CD4-positive, alpha-beta T cell (primary cell): ENCODE measurements around the gene INPP5A. TPM values are rescaled to one million over a fixed set of nuclear protein-coding genes. Genes with fewer than 3 reads are reported as not detected.

Source experiments
- ATAC-seq: fragments of 200-7000 bp; cut with Tn5 transposase; one replicate; pipeline ENCODE4 v1.10.0; 2022; ENCODE audit warnings: mild to moderate bottlenecking; ENCODE audit not compliant: poor library complexity
- CTCF ChIA-PET: fragments of 350-600 bp; sonication (Branson Sonifier 250); formaldehyde crosslinking; loops from one replicate; lab custom pipeline; 2021; ENCODE audit warnings: antibody characterized with exemption, inconsistent platforms; lab: Charles Lee
- POLR2A ChIA-PET: fragments of 350-600 bp; sonication (Branson Sonifier 250); formaldehyde crosslinking; loops from one replicate; lab custom pipeline; 2021; ENCODE audit warnings: antibody characterized with exemption, inconsistent platforms; lab: Charles Lee
- DNase-seq, 14 experiments: peaks; one replicate each; pipeline ENCODE4 v3.0.0-alpha.2; 2013 to 2020; ENCODE audit warnings: mixed read lengths in 2 of 14
- H3K27ac ChIP-seq, 2 donors: one replicate each; pipeline versions ENCODE4 v1.5.1 to v1.7.0; 2013; ENCODE audit warnings: low read length in 2 of 2, low read depth in 1 of 2, mild to moderate bottlenecking in 1 of 2
- H3K27me3 ChIP-seq, 2 experiments: 1 replicate in 1 of 2; 2 replicates in 1 of 2; pipeline versions ENCODE4 v1.6.1 to v1.7.0; 2013; ENCODE audit warnings: low read length in 2 of 2, control low read depth in 1 of 2, mild to moderate bottlenecking in 1 of 2, moderate library complexity in 1 of 2; ENCODE audit not compliant: insufficient read depth in 2 of 2, control insufficient read depth in 1 of 2
- H3K36me3 ChIP-seq: one replicate; pipeline ENCODE4 v1.6.1; 2013; ENCODE audit warnings: low read length, control low read depth; ENCODE audit not compliant: insufficient read depth
- H3K4me1 ChIP-seq: one replicate; pipeline ENCODE4 v1.6.1; 2013; ENCODE audit warnings: low read length, control low read depth; ENCODE audit not compliant: insufficient read depth
- H3K4me3 ChIP-seq: one replicate; pipeline ENCODE4 v1.5.1; 2013; ENCODE audit warnings: mild to moderate bottlenecking, low read length, moderate library complexity
- H3K9me3 ChIP-seq, 2 experiments: 1 replicate in 1 of 2; 2 replicates in 1 of 2; pipeline versions ENCODE4 v1.6.1 to v1.7.0; 2013; ENCODE audit warnings: low read length in 2 of 2, mild to moderate bottlenecking in 2 of 2, control low read depth in 1 of 2, moderate library complexity in 1 of 2; ENCODE audit not compliant: control insufficient read depth in 1 of 2, insufficient read depth in 1 of 2
- H3K27ac Mint-ChIP-seq: one replicate; pipeline ENCODE4 v1.8.0; 2020; ENCODE audit warnings: mixed read lengths
- H3K27me3 Mint-ChIP-seq: one replicate; pipeline ENCODE4 v1.8.0; 2021; ENCODE audit warnings: mixed read lengths
- H3K36me3 Mint-ChIP-seq: one replicate; pipeline ENCODE4 v1.8.0; 2021; ENCODE audit warnings: low read depth, mixed read lengths
- H3K4me1 Mint-ChIP-seq: one replicate; pipeline ENCODE4 v1.8.0; 2021; ENCODE audit warnings: low read depth, mixed read lengths
- H3K4me3 Mint-ChIP-seq: one replicate; pipeline ENCODE4 v1.8.0; 2020; ENCODE audit warnings: mild to moderate bottlenecking, mixed read lengths
- H3K9me3 Mint-ChIP-seq: one replicate; pipeline ENCODE4 v1.8.0; 2020; ENCODE audit warnings: mixed read lengths
- intact Hi-C, 2 experiments: fragments of 100-400 bp; cut with DNase I in 1 of 2; cut with micrococcal nuclease in 1 of 2; formaldehyde crosslinking; loops; one replicate each; pipeline versions ENCODE4 v1.15.1 to v1.9.0; 2023 to 2025; cut with DNase I, micrococcal nuclease
- total RNA-seq, 174 experiments: library from RNA in 2 of 174; stranded (reverse) in 2 of 174; gene quantifications; one replicate each; pipeline ENCODE4 v1.2.3 and lab custom pipeline; 2021 to 2026
- TF ChIP-seq, protein P1 (sequence below): fragments of 200-600 bp; IDR thresholded peaks from one replicate; pipeline ENCODE4 v1.8.0; 2022; ENCODE audit warnings: antibody characterized with exemption, mild to moderate bottlenecking

The INPP5A gene
- total RNA-seq, 2 experiments from 2014 or later = 22.0 to 24.8 TPM

DNA sequence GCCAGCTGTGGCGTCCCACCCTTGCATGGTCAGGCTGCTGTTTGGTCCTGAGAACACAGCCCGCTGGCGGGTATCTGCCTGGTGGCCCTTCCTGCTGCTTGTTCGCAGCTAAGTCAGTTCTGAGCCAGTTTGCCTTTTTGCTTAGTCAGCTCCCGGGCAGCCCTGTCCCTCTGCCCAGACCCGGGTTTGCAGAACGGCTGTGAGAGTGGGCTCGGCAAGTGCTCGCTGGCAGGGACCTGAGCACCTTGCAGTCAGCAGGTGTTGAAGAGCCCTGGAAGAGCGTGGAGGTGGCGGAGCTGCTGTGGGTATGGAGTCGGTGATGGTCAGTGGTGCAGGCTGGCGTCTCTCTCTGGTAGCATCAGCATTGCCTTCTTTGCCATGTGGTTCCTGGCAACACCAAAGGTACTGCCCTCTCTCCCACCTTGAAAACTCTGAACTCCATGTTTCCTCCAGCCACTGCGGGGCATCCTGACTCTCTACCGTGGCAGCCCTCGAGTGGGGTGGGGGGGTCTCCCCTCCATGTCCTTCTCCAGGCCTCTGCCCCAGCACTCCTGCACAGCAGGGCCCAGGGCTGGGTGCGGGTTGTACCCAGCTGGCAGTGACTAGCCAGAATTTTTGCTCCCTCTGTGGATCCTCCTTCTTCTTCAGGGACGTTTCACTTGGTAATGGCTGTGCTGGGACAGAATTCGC lies 4.6 kb downstream of the INPP5A start:
- CTCF ChIA-PET = no interaction called here
- H3K4me3 Mint-ChIP-seq = peak overlapping the region; percentile 65
- H3K27me3 Mint-ChIP-seq = no peaks in the 10 kb centered on the region
- Histone ChIP-seq H3K27ac (no peak overlapping the region), H3K4me1 (peaks cover 90% of the 10 kb centered on the region), H3K9me3 (peaks cover 0 to under 1% of the 10 kb centered on the region in 2 experiments), H3K4me3 (no peak overlapping the region), H3K36me3 (no peaks in the 10 kb centered on the region), H3K27me3 (no peaks in the 10 kb centered on the region)
- DNase-seq (no peak), ATAC-seq (no peak)
- POLR2A ChIA-PET = no interaction called here
- no peaks in the 10 kb centered on the region for H3K36me3 Mint-ChIP-seq
- H3K4me1 Mint-ChIP-seq = peaks cover 74% of the 10 kb centered on the region
- intact Hi-C loops = loop anchor here (5.0 kb wide), 2 partner anchors 75 to 95 kb away; no protein-coding TSS in a partner anchor
- no peaks in the 10 kb centered on the region for H3K9me3 Mint-ChIP-seq
- TF ChIP-seq, protein P1, sequence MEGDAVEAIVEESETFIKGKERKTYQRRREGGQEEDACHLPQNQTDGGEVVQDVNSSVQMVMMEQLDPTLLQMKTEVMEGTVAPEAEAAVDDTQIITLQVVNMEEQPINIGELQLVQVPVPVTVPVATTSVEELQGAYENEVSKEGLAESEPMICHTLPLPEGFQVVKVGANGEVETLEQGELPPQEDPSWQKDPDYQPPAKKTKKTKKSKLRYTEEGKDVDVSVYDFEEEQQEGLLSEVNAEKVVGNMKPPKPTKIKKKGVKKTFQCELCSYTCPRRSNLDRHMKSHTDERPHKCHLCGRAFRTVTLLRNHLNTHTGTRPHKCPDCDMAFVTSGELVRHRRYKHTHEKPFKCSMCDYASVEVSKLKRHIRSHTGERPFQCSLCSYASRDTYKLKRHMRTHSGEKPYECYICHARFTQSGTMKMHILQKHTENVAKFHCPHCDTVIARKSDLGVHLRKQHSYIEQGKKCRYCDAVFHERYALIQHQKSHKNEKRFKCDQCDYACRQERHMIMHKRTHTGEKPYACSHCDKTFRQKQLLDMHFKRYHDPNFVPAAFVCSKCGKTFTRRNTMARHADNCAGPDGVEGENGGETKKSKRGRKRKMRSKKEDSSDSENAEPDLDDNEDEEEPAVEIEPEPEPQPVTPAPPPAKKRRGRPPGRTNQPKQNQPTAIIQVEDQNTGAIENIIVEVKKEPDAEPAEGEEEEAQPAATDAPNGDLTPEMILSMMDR = no peak
- H3K27ac Mint-ChIP-seq = peak overlapping the region; percentile 85

DNA sequence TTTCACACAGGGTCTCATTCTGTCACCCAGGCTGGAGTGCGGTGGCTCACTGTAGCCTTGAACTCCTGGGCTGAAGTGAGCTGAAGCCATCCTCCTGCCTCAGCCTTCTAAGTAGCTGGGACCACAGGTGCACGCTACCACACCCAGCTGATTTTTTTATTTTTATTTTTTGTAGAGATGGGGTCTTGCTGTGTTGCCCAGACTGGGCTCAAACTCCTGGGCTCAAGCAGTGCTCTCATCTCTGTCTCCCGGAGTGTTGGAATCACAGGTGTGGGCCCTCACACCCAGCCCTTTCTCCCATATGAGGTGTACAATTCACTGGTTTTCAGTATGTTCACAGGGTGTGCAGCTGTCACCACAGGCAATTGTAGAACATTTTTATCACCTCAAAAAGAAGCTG lies 5.2 kb downstream of the INPP5A start:
- TF ChIP-seq, protein P1 = no peak
- ChIA-PET CTCF (no interaction called here), POLR2A (no interaction called here)
- H3K27ac ChIP-seq = no peak overlapping the region
- peaks cover 0 to 5% of the 10 kb centered on the region in 2 experiments for H3K9me3 ChIP-seq
- Mint-ChIP-seq H3K27me3 (no peaks in the 10 kb centered on the region), H3K36me3 (no peaks in the 10 kb centered on the region), H3K4me1 (peaks cover 74% of the 10 kb centered on the region), H3K4me3 (peak overlapping the region; percentile 65), H3K27ac (peak overlapping the region; percentile 85), H3K9me3 (no peaks in the 10 kb centered on the region)
- intact Hi-C loops = loop anchor here (5.0 kb wide), 2 partner anchors 74 to 94 kb away; no protein-coding TSS in a partner anchor
- H3K27me3 ChIP-seq = no peaks in the 10 kb centered on the region
- no peak overlapping the region for H3K4me3 ChIP-seq
- DNase-seq (no peak), ATAC-seq (no peak)
- no peaks in the 10 kb centered on the region for H3K36me3 ChIP-seq
- peaks cover 96% of the 10 kb centered on the region for H3K4me1 ChIP-seq

DNA sequence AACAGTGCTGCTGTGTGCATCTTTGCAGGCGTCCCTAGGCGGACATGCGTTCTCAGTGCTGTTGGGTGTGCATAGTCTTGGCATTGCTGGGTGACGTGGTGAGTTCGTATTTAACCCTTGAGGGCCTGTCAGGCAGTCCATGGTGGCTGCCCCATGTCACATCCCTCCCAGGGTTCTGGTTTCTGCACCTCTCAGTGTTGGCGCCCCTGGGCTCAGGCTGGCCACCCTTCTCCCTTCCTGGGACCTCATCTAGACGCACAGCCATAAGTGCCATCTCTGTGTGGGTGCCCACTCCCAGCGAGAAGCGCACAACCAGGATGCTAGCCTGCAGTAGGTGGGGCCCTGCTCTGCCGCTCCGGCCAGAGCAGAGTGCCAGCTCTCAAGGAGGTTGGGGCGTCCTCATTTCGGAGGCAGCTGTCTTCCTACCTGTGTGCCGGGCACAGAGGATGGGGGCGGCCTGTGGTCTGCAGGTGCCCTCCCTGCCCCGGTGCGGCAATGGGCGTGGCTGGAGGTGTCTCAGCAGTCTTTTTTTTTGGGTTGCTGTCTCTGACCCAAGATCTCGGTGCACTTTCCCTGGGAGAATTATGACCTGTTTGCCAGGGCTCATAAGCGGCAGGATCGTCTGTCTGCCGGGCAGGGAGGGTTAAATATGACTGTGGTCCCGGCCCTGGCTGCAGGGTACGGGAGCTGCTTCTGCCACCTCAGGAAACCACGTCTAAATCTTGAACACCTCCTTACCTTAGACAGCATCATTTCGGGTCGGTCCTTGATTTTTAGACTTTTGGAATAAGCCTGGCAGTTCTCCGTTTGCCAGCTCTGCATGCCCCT lies 6.5 kb downstream of the INPP5A start:
- Mint-ChIP-seq H3K4me1 (peaks cover 70% of the 10 kb centered on the region), H3K9me3 (no peaks in the 10 kb centered on the region), H3K36me3 (no peaks in the 10 kb centered on the region), H3K27ac (peak overlapping the region; percentile 77), H3K4me3 (peak overlapping the region; percentile 87), H3K27me3 (no peaks in the 10 kb centered on the region)
- DNase-seq = peak in 9 of 14 experiments; percentile 31 to 60 (median 45)
- intact Hi-C loops = loop anchor here (5.0 kb wide), 2 partner anchors 73 to 93 kb away; no protein-coding TSS in a partner anchor
- ChIA-PET CTCF (no interaction called here), POLR2A (interaction anchor here (0.9 kb wide), 1 partner anchor 97 kb away, joined by 3 read pairs; no protein-coding TSS in a partner anchor)
- H3K36me3 ChIP-seq = no peaks in the 10 kb centered on the region
- peak overlapping the region; percentile 24 to 45 for H3K27ac ChIP-seq
- H3K27me3 ChIP-seq = no peaks in the 10 kb centered on the region
- H3K9me3 ChIP-seq = peaks cover 0 to 5% of the 10 kb centered on the region in 2 experiments
- peak overlapping the region; percentile 56 for H3K4me3 ChIP-seq
- TF ChIP-seq, protein P1 = no peak
- peak; percentile 24 for ATAC-seq
- H3K4me1 ChIP-seq = peaks cover 90% of the 10 kb centered on the region
